Neural crest cell (in vitro differentiated cells): ENCODE measurements around the gene WRNIP1. TPM values are rescaled to one million over a fixed set of nuclear protein-coding genes. Genes with fewer than 3 reads are reported as not detected.

Experiments used
- DNase-seq: peaks from one replicate; pipeline ENCODE4 v3.0.0; 2021; ENCODE audit warnings: low read depth, mixed read lengths, low spot score
- H3K27ac Mint-ChIP-seq: one replicate; pipeline ENCODE4 v1.8.0; 2021; ENCODE audit warnings: mild to moderate bottlenecking, mixed read lengths; ENCODE audit not compliant: unreplicated experiment
- H3K27me3 Mint-ChIP-seq: 2 replicates; pipeline ENCODE4 v1.8.0; 2021; ENCODE audit warnings: low read depth, mild to moderate bottlenecking, mixed read lengths
- H3K36me3 Mint-ChIP-seq: 2 replicates; pipeline ENCODE4 v1.8.0; 2021; ENCODE audit warnings: low read depth, mild to moderate bottlenecking, mixed read lengths
- H3K4me1 Mint-ChIP-seq: 2 replicates; pipeline ENCODE4 v1.8.0; 2021; ENCODE audit warnings: mixed read lengths
- H3K4me3 Mint-ChIP-seq: one replicate; pipeline ENCODE4 v1.8.0; 2021; ENCODE audit warnings: mild to moderate bottlenecking, mixed read lengths
- H3K9me3 Mint-ChIP-seq: 2 replicates; pipeline ENCODE4 v1.8.0; 2021; ENCODE audit warnings: mixed read lengths
- CTCF ChIP-seq: fragments of 200-600 bp; sonication (generic); conservative IDR thresholded peaks from 2 replicates; pipeline ENCODE4 v1.5.0; 2021; ENCODE audit warnings: antibody characterized with exemption, mild to moderate bottlenecking
- total RNA-seq: library from RNA; stranded (reverse); gene quantifications from 2 replicates; pipeline ENCODE4 v1.2.1, GENCODE V29; 2021

The WRNIP1 gene
- total RNA-seq, 1 donor from 2014 or later: 46.2 TPM

- no peak overlapping the region for H3K27ac Mint-ChIP-seq
- TF ChIP-seq CTCF: no peak
Measured at GRCh38 chr6:2818593-2818992, 53.4 kb downstream of the WRNIP1 start.

DNA sequence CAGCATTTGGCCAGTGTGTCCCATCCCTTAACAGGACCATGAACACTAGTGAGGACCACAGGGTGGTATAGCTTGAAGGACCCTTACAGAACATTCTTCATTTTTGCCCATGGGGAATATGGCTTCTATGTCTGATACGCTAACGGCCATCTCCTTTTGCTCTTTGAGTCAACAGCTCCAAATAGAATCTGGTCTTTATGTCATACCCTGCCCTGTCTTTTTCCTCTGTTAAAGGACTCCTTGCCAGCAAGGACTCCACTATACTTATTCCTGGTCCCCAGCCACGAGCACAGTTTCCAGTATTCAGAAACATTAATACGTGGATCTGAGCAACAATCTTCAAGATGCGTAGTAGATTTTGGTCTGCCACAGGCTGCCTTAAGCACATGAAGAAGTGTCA is 53.9 kb downstream of the WRNIP1 start:
- peaks cover 8% of the 10 kb centered on the region for H3K9me3 Mint-ChIP-seq
- H3K4me3 Mint-ChIP-seq: no peak overlapping the region
- H3K36me3 Mint-ChIP-seq: peaks cover 14% of the 10 kb centered on the region
- TF ChIP-seq CTCF: no peak
- H3K4me1 Mint-ChIP-seq: no peaks in the 10 kb centered on the region
- no peaks in the 10 kb centered on the region for H3K27me3 Mint-ChIP-seq
- no peak overlapping the region for H3K27ac Mint-ChIP-seq
- no peak for DNase-seq

More at GRCh38 chr6:2818593-2818992, 53.4 kb downstream of the WRNIP1 start:
- DNase-seq: no peak
- Mint-ChIP-seq H3K4me1 (no peaks in the 10 kb centered on the region), H3K27me3 (no peaks in the 10 kb centered on the region), H3K4me3 (no peak overlapping the region), H3K36me3 (peaks cover 14% of the 10 kb centered on the region), H3K9me3 (peaks cover 8% of the 10 kb centered on the region)

DNA sequence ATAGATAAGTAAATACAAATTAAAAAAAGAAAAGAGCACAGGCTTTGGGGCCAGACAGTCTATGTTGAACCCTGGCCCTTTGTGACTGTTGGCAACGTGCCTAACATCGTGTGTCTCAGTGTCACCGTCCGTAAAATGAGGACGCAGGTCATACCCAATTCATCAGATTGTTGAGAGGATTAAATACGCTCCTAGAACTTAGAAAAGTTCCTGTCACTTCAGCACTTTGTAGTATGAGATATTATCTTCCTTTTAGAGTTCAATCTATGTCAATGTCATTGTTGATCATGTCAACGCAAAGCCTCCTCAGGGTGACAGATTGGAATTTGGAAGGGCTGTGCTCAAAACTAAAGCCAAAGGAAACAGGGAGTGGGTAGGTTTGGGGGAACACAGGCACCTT is 54.8 kb downstream of the WRNIP1 start:
- no peak for TF ChIP-seq CTCF

GRCh38 chr6:2820415-2820814 is 55.2 kb downstream of the WRNIP1 start:
- Mint-ChIP-seq H3K4me1 (no peaks in the 10 kb centered on the region), H3K4me3 (no peak overlapping the region), H3K27ac (no peak overlapping the region), H3K9me3 (peaks cover 8% of the 10 kb centered on the region), H3K27me3 (no peaks in the 10 kb centered on the region), H3K36me3 (peaks cover 16% of the 10 kb centered on the region)
- no peak for DNase-seq
- no peak for TF ChIP-seq CTCF

More for the DNA sequence above, 54.8 kb downstream of the WRNIP1 start:
- Mint-ChIP-seq H3K36me3 (peaks cover 16% of the 10 kb centered on the region), H3K9me3 (peaks cover 8% of the 10 kb centered on the region), H3K4me3 (no peak overlapping the region), H3K4me1 (no peaks in the 10 kb centered on the region), H3K27ac (no peak overlapping the region), H3K27me3 (no peaks in the 10 kb centered on the region)
- DNase-seq: no peak

- Mint-ChIP-seq H3K27me3 (no peaks in the 10 kb centered on the region), H3K27ac (no peak overlapping the region), H3K4me1 (no peaks in the 10 kb centered on the region), H3K36me3 (peaks cover 7% of the 10 kb centered on the region), H3K4me3 (no peak overlapping the region), H3K9me3 (peaks cover 4% of the 10 kb centered on the region)
- no peak for TF ChIP-seq CTCF
- no peak for DNase-seq
Measured at GRCh38 chr6:2821554-2821953, 56.4 kb downstream of the WRNIP1 start.
